SHP77 treated with DMSO at 0.1 percent for 48 hours (cell line): ENCODE data around the gene IL17REL.

Experiments used
- DNase-seq: peaks from one replicate; lab custom pipeline; 2025; lab: John Stamatoyannopoulos, UW

Gene IL17REL

GRCh38 chr22:50046019-50046415 lies 33.5 kb upstream of the IL17REL start:
- DNase-seq: no peak

- no peak for DNase-seq
Observed at GRCh38 chr22:50045211-50046018, 32.9 kb upstream of the IL17REL start.

DNA sequence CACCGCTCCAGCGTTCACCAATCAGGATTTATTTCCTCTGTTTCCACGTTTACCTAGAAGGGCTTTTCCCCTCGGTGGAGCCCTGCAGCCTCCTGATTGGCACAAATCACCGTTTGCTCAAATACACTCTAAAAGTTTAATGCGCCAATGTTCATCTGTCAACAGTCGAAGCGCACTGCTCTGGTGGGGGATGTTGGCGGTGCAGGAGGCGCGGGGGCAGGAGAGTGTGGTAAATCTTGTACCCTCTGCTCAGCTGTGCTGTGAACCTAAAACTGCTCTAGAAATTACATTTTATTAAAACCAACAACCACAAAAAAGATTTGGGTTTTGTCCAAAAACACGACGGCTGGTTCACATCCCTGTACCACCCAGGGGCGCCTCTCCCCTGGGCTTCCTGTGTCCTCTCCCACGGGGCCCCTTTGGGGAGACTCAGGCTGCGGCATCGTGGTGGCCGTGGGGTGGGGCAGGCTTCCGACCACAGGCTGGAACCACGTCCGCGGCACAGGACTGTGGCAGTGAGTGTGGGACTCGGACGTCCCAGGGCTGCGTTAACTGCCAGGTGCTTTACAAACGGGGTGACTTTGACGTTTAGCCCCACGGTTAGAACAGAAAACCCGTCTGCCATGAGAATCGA lies 32.0 kb upstream of the IL17REL start:
- DNase-seq: no peak

GRCh38 chr22:50041361-50042065 lies 28.9 kb upstream of the IL17REL start:
- DNase-seq: no peak

- DNase-seq: no peak
Observed at GRCh38 chr22:50040717-50041116, 28.2 kb upstream of the IL17REL start.

GRCh38 chr22:50039669-50040443 lies 27.3 kb upstream of the IL17REL start:
- DNase-seq: no peak

DNA sequence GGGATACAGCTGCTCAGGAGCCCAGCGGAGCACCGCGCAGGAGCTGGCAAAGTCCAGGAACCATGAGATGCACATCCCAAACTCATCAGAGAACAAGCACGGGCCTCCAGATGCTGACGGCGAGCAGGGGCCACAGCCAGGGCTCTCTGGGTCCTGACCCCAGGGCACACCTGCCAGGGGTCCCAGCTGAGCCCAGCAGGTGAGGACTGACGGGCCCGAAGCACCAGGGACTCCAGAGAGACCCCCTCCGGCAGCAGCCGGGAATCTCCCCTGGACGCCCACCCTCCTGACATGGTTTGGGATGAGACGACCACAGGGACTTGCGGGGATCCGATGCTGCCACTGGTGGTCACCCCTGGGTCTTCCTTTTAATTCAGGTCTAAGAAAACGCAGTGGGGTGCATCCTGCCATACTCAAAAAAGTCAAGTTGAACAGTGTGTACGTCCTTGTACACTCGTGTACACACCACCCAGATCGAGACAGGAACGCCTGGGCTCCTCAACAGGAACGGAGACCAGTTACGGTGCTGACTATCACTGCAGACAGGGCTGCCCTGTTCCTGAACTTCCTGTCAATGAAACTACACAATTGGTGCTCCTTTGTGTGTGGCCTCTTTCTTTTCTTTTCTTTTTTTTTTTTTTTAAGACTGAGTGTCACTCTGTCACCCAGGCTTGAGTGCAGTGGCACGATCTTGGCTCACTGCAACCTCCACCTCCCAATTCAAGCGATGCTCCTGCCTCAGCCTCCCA lies 23.6 kb upstream of the IL17REL start:
- DNase-seq: no peak

GRCh38 chr22:50035131-50035881 lies 22.7 kb upstream of the IL17REL start:
- DNase-seq: no peak

- no peak for DNase-seq
Observed at GRCh38 chr22:50034126-50035081, 21.8 kb upstream of the IL17REL start.

DNA sequence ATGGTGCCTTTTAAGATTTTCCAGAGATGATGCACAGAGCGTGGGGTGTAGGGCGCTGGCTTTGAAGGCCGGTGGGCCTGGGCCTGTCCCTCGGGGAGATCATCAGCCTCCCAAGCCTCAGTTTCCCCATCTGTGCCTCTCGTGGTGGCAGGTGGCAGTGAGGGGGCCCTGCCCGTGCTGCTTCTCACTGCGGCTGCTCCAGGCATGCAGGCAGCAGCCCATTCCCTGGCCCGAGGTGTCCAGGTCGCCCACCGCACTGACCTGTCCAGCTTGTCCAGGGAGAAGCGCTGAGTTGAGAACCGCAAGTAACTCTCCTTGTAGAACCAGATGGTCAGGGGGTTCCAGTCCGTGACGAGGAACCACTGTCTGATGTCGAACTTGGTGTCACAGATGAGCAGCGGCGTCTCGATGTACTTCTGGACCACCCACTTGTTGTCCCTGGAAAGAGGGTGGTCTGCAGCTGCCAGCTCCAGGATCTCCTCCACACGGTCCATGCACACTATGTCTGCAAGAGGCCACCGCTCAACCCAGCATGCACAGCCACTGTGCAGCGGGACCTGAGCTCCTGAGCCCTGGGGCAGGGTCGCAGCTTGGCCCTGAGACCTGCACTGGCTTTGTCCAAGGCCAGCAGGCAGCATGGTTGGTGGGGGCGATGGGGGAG lies 20.5 kb upstream of the IL17REL start:
- DNase-seq: no peak

DNA sequence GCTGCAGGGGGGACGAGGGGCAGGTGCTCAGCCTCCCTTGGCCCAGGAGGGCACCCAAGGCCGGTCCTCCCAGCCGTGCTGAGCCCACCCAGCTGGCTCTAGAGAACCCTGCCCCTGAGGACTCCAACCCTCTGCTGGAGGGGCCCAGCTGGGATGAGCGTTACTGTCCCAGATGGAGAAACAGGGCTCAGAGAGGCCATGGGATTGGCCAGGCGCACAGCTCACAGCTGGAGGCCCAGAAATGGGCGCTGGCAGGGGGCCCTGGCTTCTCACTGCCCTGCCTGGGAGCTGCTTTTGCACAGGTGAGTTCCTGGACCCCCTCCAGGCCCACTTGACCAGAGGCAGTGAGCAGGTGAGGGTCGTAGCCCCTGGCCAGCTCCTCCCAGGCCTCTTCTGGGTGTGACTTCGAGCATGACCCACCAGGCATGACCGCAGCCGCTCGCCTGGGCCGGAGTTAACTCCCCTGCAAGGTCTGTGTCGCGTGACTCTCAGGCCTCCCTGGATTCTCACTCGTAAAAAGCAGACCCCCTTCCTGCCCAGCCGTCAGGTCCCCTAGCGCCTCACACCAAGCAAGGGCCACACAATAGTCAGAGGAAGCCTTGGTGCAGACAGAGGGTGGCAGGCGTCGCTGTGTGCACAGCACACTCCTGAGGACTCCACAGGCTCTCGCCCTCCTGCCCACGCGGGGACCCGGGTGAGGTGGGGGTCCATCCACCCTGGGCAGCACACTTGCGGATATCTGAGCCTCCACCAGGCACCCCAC lies 19.7 kb upstream of the IL17REL start:
- DNase-seq: no peak

GRCh38 chr22:50031189-50032091 lies 18.9 kb upstream of the IL17REL start:
- DNase-seq: no peak

- DNase-seq: peak; percentile 11
Observed at GRCh38 chr22:50030297-50031188, 18.0 kb upstream of the IL17REL start.

DNA sequence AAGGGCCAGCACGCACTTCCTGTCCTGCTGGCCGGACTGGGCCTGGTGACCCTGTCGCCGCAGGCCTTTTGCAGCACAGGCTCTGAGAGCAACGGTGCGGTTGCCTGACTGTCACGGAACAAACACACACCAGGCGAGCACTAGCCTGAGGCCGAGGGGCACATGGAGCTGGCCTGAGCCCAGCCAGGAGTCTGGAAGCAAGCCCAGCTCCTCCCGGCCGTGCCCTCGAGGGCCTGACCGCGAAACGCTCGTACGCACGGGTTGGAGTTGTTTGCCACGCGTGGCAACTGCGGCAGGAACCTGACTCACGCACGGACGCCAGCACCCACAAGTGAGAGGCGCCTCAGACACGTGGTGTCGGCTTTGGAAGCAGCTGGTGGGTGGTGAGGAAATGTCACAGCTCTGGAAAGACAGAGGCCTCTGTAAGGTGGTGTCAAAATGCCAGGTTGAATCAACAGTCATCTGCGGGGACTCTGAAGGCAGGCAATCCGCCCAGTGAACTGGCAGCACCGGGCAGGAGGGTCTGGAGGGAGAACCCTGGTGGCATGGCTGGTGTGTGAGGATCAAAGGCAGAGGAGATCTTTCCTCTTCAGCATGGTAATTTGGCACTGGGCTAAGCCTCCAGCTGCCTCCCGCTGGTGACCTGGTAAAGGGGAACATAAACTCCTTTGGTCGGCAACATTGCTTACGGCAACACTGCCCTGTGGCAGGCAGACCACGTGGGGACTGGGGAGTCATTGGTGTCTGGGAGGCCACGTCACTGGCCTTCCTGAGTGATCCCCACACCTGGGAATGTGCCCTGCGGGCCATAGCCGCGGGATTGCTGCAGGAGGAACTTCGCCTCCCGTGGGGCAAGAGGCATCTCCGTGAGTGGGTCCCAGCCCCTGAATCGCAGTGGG lies 15.3 kb upstream of the IL17REL start:
- DNase-seq: no peak

DNA sequence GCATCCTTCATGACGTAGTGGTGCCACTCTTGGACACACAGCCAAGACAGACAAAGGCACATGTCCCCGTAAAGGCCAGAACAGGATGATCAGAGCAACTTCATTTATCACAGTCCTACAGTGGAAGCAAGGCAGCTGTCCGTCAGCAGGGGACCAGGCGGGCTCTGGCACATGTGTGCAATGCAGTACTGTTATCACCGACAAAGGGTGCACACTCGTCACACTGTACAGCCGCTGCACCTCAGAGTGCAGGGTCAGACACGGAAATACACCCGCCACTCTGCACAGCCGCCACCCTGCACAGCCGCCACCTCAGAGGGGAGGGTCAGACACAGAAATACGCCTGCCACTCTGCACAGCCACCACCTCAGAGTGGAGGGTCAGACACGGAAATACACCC lies 13.4 kb upstream of the IL17REL start:
- no peak for DNase-seq
